Tibial nerve (tissue), 4 donors: Measurements from ENCODE around the gene FAM184A.

Source experiments
- EP300 ChIP-seq, 2 donors: sonication (generic); formaldehyde crosslinking; IDR thresholded peaks; one replicate each; pipeline ENCODE4 v1.6.1; 2017; ENCODE audit warnings: antibody characterized with exemption in 2 of 2, mild to moderate bottlenecking in 1 of 2
- POLR2A ChIP-seq, 2 donors: fragments of 450-650 bp; IDR thresholded peaks; one replicate each; pipeline ENCODE4 v1.6.1; 2017; ENCODE audit warnings: antibody characterized with exemption in 2 of 2, mild to moderate bottlenecking in 2 of 2, moderate library complexity in 2 of 2
- TF ChIP-seq, protein P1 (sequence below), 5 experiments: fragments of 200-600 bp in 3 of 5; fragments of 450-650 bp in 2 of 5; sonication (generic) in 3 of 5; IDR thresholded peaks; one replicate each; pipeline ENCODE4 v1.5.1; 2016 to 2019; ENCODE audit warnings: antibody characterized with exemption in 5 of 5, mild to moderate bottlenecking in 3 of 5, moderate library complexity in 2 of 5

DNA sequence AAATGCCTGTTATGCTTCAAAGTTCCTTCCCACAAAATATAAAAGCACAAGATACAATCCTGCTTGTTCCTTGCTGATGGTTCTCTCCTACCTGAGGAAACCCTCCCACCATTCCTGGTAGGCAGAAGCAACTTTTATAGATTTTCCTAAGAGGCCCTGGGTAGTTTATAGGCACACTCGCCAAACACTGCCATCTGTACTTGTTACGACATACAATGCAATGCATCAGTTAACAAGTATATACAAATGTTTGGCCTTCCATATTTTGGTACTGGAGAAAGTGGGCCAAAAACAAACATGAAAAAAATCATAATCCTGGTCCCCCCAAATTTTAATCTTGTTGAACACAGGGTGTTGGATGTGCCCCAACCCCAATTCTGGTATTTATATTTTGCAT is 160.1 kb downstream of the FAM184A start:
- TF ChIP-seq POLR2A (IDR thresholded peaks at IDR 0.05), result no peak
- TF ChIP-seq, protein P1, sequence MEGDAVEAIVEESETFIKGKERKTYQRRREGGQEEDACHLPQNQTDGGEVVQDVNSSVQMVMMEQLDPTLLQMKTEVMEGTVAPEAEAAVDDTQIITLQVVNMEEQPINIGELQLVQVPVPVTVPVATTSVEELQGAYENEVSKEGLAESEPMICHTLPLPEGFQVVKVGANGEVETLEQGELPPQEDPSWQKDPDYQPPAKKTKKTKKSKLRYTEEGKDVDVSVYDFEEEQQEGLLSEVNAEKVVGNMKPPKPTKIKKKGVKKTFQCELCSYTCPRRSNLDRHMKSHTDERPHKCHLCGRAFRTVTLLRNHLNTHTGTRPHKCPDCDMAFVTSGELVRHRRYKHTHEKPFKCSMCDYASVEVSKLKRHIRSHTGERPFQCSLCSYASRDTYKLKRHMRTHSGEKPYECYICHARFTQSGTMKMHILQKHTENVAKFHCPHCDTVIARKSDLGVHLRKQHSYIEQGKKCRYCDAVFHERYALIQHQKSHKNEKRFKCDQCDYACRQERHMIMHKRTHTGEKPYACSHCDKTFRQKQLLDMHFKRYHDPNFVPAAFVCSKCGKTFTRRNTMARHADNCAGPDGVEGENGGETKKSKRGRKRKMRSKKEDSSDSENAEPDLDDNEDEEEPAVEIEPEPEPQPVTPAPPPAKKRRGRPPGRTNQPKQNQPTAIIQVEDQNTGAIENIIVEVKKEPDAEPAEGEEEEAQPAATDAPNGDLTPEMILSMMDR (IDR thresholded peaks at IDR 0.05), result no peak
- TF ChIP-seq EP300 (IDR thresholded peaks at IDR 0.05), result no peak
